ENCODE results near the gene MAML3.
"Not testable (repeated sequence)": the region's sequence is repeated elsewhere in the genome, so short reads cannot be mapped to it uniquely, and the experiment has no call there.

Gene MAML3

GRCh38 chr4:139957986-139958738 lies 195.8 kb downstream of the MAML3 start:
- no peak for DNase-seq

GRCh38 chr4:139957065-139957464 lies 196.9 kb downstream of the MAML3 start:
- DNase-seq, result no peak

- no peak for DNase-seq
Observed at GRCh38 chr4:139956507-139957017, 197.4 kb downstream of the MAML3 start.

DNA sequence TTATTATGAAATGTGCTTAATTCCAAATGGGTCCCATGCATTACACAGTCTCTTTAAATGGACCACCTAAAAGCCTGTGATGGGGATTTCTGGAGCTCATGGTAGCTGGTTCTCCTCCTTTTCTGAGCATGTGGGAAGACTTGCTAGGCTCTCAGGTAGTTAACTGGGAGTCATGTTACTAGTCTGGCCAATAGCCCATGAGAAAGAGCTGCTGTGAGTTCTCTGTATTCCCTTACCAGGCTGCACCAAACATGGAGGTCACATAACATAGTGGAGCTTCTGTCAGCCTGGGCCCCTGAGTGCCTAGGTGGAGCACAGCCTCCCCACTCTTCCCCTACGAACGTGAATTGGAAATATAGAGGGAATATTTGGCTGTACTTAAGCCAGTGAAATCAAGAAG lies 198.4 kb downstream of the MAML3 start:
- DNase-seq, result no peak

- DNase-seq, result no peak
Observed at GRCh38 chr4:139954512-139954911, 199.5 kb downstream of the MAML3 start.

- DNase-seq, result peak; percentile 91
Observed at GRCh38 chr4:139951021-139951420, 203.0 kb downstream of the MAML3 start.

DNA sequence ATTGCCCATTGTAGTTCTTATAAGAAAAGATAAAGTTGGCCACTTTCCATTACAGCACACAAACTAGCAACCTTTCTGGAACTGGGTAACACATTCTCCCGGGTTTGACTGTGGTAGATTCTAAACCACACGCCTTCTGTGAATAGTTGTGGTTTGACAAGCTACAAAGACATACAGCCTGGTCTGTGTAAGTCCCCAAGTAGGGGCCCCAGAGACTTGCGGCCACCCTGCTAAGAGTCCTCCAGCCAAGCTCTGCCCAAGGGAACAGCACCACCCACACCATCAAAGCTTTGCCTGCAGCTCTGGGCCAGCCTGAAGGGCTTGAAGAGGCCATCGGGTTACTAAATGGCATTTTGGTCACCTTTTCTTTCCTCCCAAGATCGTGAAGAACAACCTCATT lies 203.4 kb downstream of the MAML3 start:
- peak; percentile 95 for DNase-seq

DNA sequence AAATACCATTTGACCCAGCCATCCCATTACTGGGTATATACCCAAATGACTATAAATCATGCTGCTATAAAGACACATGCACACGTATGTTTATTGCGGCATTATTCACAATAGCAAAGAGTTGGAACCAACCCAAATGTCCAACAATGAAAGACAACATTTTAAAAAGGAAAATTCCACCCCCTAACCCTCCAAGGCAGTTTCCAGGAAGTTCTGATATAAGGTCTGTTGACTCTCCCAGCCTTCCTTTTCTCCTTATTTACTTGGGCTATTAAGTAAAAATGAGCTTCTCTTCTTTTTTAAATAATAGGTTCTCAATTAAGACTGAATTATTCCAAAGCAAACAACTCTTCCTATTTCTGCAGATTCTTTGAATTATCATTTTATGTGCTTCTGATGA lies 209.1 kb downstream of the MAML3 start:
- DNase-seq, result not testable (repeated sequence)

GRCh38 chr4:139943277-139943676 lies 210.7 kb downstream of the MAML3 start:
- DNase-seq, result peak; percentile 38

DNA sequence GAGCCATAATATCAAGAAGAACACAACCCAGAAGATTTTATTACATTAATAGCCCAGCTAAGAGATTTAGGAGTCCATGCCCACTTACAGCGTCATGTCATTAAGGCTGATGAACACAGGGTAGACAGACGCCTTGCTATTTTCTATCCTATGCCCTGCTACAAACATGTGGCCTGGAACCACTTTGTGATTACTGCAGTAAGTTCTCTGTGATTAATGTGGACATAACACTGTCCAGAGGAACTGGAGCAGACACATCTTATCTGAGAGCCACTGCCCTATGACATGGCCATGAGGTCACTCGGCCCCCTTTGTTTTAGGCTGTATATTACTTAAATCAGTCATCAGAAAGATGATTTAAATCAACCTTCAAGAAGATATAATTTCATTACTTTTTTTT lies 211.7 kb downstream of the MAML3 start:
- no peak for DNase-seq

DNA sequence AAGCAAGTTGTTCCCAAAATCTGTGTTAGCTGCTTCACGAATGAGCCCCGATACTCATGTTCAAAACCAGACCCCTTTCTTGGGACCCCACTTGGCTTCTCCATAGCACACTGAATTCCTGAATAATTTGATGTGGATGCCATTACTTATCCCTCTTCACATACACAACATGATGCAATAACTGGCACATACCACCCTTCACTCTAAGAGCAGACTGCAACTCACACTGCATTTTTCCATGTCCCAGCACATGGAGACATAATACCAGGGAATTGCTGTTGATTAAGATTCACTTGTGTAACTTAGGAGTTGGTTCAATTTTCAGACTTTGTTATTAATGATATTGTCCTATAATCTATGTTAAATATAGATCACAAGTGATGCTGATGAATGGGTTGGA lies 213.4 kb downstream of the MAML3 start:
- peak; percentile 30 for DNase-seq

DNA sequence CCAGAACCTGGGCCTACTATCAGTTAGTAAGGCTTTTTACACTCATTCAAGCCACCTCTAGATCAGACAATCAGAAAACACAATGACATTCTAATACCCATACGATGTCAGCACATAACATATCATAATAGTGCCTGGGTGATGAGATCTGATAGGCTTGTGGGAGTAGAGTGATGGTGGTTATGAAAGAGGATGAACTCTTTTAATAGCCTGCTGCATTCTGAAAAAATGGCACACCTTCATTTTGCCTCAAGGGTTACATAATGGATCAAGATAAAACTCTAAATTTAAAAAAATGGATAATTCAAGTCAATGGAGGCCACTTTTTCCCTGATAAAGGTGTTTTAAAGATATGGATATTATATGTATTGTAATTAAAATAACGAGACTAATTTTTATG lies 215.6 kb downstream of the MAML3 start:
- no peak for DNase-seq

DNA sequence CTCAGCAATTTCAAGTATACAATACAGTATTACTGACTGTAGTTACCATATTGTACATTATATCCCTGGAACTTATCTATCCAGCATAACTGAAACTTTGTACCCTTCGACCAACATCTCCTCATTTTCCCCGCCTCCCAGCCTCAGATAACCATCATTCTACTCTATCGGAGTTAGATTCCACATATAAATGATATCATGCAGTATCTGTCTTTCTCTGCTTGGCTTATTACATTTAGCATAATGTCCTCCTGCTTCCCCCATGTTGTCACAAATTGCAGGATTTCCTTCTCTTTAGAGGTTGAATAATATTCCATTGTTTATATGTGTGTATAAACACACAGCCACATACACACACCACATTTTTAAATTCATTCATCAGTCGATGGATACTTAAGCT lies 218.1 kb downstream of the MAML3 start:
- DNase-seq, result no peak

- DNase-seq, result no peak
Observed at GRCh38 chr4:139934708-139935195, 219.2 kb downstream of the MAML3 start.

- DNase-seq, result peak; percentile 62
Observed at GRCh38 chr4:139934057-139934707, 219.8 kb downstream of the MAML3 start.

DNA sequence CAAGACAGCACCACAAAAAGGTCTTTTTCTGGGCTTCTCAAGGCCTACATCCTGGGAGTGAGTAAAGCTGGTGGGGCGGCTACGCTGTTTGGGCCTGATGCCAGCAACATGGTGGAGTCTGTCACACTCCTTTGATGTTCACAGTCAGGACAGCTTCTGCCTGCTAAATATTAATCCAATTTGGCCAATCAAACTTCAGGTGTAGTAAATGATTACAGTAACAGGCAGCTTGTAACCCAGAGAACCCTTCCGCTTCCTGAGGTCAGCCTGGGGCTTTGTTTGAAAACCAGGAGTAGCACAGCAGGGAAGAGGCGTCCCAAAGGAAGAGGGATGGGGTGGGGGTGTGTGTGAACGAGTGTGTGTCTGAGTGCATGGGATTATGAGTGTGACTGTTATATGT lies 220.4 kb downstream of the MAML3 start:
- DNase-seq, result no peak

GRCh38 chr4:139933104-139933503 lies 220.9 kb downstream of the MAML3 start:
- no peak for DNase-seq

- no peak for DNase-seq
Observed at GRCh38 chr4:139924782-139925181, 229.2 kb downstream of the MAML3 start.

GRCh38 chr4:139922406-139923024 lies 231.5 kb downstream of the MAML3 start:
- DNase-seq, result peak; percentile 53

DNA sequence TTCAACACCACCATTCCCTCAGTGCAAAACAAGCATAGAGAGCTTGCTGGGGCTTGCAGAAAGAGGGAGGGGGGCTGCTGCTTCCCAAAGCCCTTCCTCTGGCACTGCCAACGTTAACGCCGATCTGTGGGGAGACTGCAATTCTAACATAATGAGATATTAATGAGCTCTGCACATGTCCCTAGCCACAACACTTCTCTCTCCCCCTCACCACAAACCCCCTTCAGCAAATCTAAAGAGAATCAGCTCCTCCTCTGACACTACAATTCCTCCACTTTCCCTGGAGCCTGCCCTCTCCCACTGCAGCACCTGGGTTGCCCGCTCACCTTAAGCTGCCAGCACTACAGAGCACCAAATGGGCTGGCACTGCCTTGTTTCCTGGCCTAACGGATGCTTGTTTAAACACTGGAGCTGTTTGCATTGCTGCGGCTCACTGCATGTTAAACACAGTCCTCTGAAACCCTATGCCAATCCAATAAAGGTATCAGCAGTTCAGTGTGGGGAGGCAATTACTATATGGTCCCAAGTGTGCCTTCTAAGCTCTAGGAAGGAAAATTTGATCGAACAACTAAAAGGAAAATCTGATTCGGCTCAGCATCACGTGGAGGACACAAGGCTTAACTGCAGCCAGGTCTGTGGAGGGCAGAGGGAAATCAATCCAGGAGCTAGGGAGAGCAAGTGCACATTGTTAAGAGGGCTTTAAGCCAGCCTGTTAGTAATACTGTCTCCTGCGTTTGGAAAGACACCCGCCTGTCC lies 232.4 kb downstream of the MAML3 start:
- no peak for DNase-seq

DNA sequence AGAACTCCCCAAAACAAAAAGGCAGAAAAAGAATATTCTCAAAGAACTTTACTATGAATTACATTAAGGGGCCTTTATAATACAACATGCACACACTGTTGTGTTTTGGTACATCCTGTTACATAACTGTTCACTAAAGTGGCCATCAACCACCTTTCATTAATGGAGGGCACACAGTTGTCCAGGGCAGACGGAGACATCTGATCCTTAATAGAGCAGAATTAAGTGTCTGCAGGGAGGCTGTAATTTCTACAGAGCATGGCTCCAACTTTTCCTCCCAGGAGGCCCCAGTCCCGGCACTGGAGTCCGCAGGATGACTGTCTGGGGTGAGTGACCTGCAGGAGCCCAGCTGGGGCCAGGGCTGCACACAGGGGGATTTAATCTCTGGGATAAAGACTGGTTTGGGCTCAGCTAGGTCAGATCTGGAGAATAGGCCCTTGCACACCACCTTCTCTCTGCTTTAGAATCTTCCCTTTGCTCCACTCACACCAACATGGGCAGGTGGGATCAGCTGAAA lies 233.4 kb downstream of the MAML3 start:
- no peak for DNase-seq

GRCh38 chr4:139919521-139919920 lies 234.5 kb downstream of the MAML3 start:
- DNase-seq, result peak; percentile 81

GRCh38 chr4:139919004-139919403 lies 235.0 kb downstream of the MAML3 start:
- DNase-seq, result peak; percentile 72

Measured in fibroblast of skin of right biceps (primary cell).